ENCODE measurements around the gene RAC3. TPM values are rescaled to one million over a fixed set of nuclear protein-coding genes. Genes with fewer than 3 reads are reported as not detected.

RAC3 gene
- total and polyA plus RNA-seq, 2 of the 8 experiments (the other 6 are each of a cell fraction or from before 2014, with no cell fraction given): 177 to 299 TPM

DNA sequence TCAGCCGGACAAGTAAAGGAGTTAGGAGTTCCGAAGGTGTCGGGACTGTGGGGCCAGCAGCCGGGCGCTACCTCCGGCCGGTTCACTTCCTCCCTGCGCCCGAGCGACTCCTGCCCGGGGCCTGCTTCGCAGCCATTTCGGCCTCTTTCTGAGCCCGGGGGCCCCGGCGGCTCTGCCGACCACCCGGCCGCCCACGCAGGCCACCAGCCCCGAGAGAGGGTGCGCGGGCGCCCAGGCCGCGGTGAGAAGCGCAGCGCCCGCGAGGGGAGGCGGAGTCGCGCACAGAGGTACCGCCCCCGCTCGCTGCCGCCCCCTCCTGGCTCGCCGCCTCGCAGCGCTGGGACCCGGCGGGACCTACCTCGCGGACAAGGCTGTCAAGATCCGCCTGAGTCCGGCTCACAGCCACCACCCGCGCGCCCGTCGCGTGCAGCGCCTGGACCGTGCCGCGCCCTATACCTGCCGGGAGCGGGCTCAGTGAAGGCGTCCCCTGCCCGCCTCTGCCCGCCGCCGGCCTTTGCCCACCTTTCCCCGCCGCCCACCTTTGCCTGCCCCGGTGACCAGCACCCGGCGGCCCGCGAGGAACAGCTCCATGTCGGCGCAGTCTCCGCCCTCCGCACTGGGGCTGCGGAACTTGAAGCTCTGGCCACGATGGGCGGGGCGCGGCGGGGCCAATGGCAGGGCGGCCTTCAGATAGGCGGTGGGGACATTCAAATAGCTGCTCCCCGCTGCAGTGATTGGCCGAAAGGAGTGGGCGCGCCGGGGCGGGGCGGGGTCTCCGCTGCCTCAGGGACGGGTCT, 5.8 kb downstream of the RAC3 start, which contains the start of gene DCXR:
DCXR (minus strand) TSS at position 606 of the 797 bp plus-strand sequence; CDS start at position 591, 15 bp downstream.
- no peak within 1 kb of the TSS for H3K4ac ChIP-seq (replicated peaks; ENCODE audit: insufficient read length, low read depth, low read length)
- FAIRE-seq: no peak
- peak; percentile 86 to 97 for DNase-seq (ENCODE audit: low read depth in 1 of 2, low spot score in 2 of 2)
- POLR2A ChIA-PET (ENCODE audit: partially characterized antibody): interaction anchor here (0.9 to 1.8 kb wide), 8 partner anchors 14 to 167 kb away, joined by 3 to 9 read pairs (median 6); partner anchors contain the start of genes CENPX, FASN, GPS1 and LRRC45
- H2BK12ac ChIP-seq (ENCODE audit: low read depth, low read length): peak within 1 kb of the TSS; percentile 71; the same call in 1 of the 2 replicates
- H3K27me3 ChIP-seq (replicated peaks in 1 of 4; ENCODE audit: control insufficient read depth in 3 of 4, extremely low read depth in 1 of 4, insufficient read depth in 3 of 4, low read length in 3 of 4): no peaks in the 10 kb centered on the region; a peak in 1 of 7 replicates
- CTCF ChIA-PET (ENCODE audit: partially characterized antibody): interaction anchor here (0.6 to 4.1 kb wide), 19 partner anchors 8 to 170 kb away, joined by 3 to 21 read pairs (median 4); partner anchors contain the start of genes CENPX, GPS1 and RFNG
- H3K23ac ChIP-seq (ENCODE audit: insufficient read length): no peak within 1 kb of the TSS
- peak within 1 kb of the TSS; percentile 49 to 77 (median 66) for H3K4me3 ChIP-seq (ENCODE audit: extremely low read depth in 1 of 4, insufficient read depth in 2 of 4, low read depth in 3 of 4, low read length in 4 of 4)
- no peak within 1 kb of the TSS for H2BK5ac ChIP-seq (ENCODE audit: low read depth, low read length)
- H2BK120ac ChIP-seq (replicated peaks; ENCODE audit: low read depth, low read length): no peak within 1 kb of the TSS
- H4K8ac ChIP-seq (ENCODE audit: extremely low read depth, insufficient read depth, low read length): peak within 1 kb of the TSS; percentile 87; the same call in 1 of the 2 replicates
- no peaks in the 10 kb centered on the region; a peak in 1 of 8 replicates for H3K36me3 ChIP-seq (ENCODE audit: control insufficient read depth in 2 of 4, insufficient read depth in 4 of 4, low read length in 3 of 4)
- peak within 1 kb of the TSS in 3 of 4 experiments; percentile 48 to 72 (median 48); a peak in 4 of 7 replicates for H3K9ac ChIP-seq (replicated peaks in 1 of 4; ENCODE audit: extremely low read depth in 1 of 4, low read depth in 3 of 4, low read length in 3 of 4)
- H3K4me2 ChIP-seq (ENCODE audit: insufficient read depth in 1 of 2, low read depth in 2 of 2, low read length in 2 of 2): peak within 1 kb of the TSS; percentile 73 to 90
- H3K79me1 ChIP-seq (ENCODE audit: low read depth, low read length): peaks cover 3% of the 10 kb centered on the region; the same call in 1 of the 2 replicates
- H3K9me3 ChIP-seq (ENCODE audit: insufficient read depth in 2 of 2, low read depth in 1 of 2, low read length in 1 of 2): no peaks in the 10 kb centered on the region
- H2AFZ ChIP-seq (ENCODE audit: low read length): peak within 1 kb of the TSS; percentile 85; the same call in 1 of the 2 replicates
- WGBS, 2 experiments (ENCODE audit: extremely low coverage in 1 of 2, insufficient coverage in 1 of 2, insufficient read length in 1 of 2, insufficient replicate concordance in 2 of 2, low coverage in 1 of 2, low lambda C conversion rate in 2 of 2, missing lambda C conversion rate in 1 of 2): 3% methylated on average over 69 of the region's 92 CpGs; no CpG with 5 or more reads in 1 of the 2 experiments
- peaks cover 3 to 10% (median 6%) of the 10 kb centered on the region in 4 experiments; a peak in 6 of 7 replicates for H3K4me1 ChIP-seq (replicated peaks in 1 of 4; ENCODE audit: control insufficient read depth in 3 of 4, insufficient read depth in 4 of 4, low read length in 3 of 4)
- no peak within 1 kb of the TSS for H3K14ac ChIP-seq (ENCODE audit: insufficient read length)
- no peak within 1 kb of the TSS for H4K5ac ChIP-seq (ENCODE audit: insufficient read length, low read depth, low read length)
- peak within 1 kb of the TSS; percentile 19; the same call in 1 of the 2 replicates for H3K18ac ChIP-seq (ENCODE audit: extremely low read depth, low read length)
- no peak within 1 kb of the TSS for H2BK15ac ChIP-seq (ENCODE audit: low read length)
- peak within 1 kb of the TSS; percentile 63; the same call in 1 of the 2 replicates for H3K27ac ChIP-seq (ENCODE audit: low read depth, low read length)
- H2BK20ac ChIP-seq (ENCODE audit: low read length): no peak within 1 kb of the TSS
- peaks cover 2 to 8% of the 10 kb centered on the region in 2 experiments for H4K20me1 ChIP-seq (replicated peaks in 1 of 2; ENCODE audit: control insufficient read depth in 1 of 2, insufficient read depth in 2 of 2, low read length in 2 of 2)
- H2AK5ac ChIP-seq (ENCODE audit: low read depth, low read length): no peak within 1 kb of the TSS
- H3K23me2 ChIP-seq (ENCODE audit: low read depth, low read length): peaks cover 10% of the 10 kb centered on the region; the same call in 1 of the 2 replicates
- H3K56ac ChIP-seq (replicated peaks; ENCODE audit: insufficient read length, low read depth, low read length): no peak within 1 kb of the TSS
- peaks cover 0 to 2% of the 10 kb centered on the region in 2 experiments; a peak in 1 of 4 replicates for H3K79me2 ChIP-seq (ENCODE audit: control insufficient read depth in 1 of 2, insufficient read depth in 2 of 2, low read length in 2 of 2)
- no peak within 1 kb of the TSS for H4K91ac ChIP-seq (replicated peaks; ENCODE audit: insufficient read length, low read length)
- no peak for TF ChIP-seq RFX5 (IDR thresholded peaks at IDR 0.05; ENCODE audit: borderline replicate concordance, low read depth, low read length)
- peak; percentile 19 to 44; a peak in 2 of 4 replicates for TF ChIP-seq RAD21 (IDR thresholded peaks at IDR 0.05 in 1 of 2, conservative IDR thresholded peaks at IDR 0.05 in 1 of 2; ENCODE audit: low read depth in 2 of 2, low read length in 2 of 2)
- peak; percentile 40 for TF ChIP-seq TAF7 (optimal IDR thresholded peaks at IDR 0.05; ENCODE audit: borderline replicate concordance, low read depth, low read length)
- TF ChIP-seq TBP (IDR thresholded peaks at IDR 0.05; ENCODE audit: low read depth, low read length): peak; percentile 67; the same call in 1 of the 2 replicates
- no peak for TF ChIP-seq KDM5A (IDR thresholded peaks at IDR 0.05; ENCODE audit: low read length)
- TF ChIP-seq BACH1 (IDR thresholded peaks at IDR 0.05; ENCODE audit: low read length): peak; percentile 48
- TF ChIP-seq, protein P1, sequence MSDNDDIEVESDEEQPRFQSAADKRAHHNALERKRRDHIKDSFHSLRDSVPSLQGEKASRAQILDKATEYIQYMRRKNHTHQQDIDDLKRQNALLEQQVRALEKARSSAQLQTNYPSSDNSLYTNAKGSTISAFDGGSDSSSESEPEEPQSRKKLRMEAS (IDR thresholded peaks at IDR 0.05): peak; percentile 87
- TF ChIP-seq SAP30 (IDR thresholded peaks at IDR 0.05; ENCODE audit: insufficient read depth, insufficient replicate concordance, low read length): no peak
- TF ChIP-seq CEBPB (IDR thresholded peaks at IDR 0.05; ENCODE audit: low read depth, low read length): no peak

Measured in H1 (cell line).